NCI-H2196 treated with DMSO at 0.1 percent for 48 hours (cell line): ENCODE measurements around the gene LTC4S.
"Not testable (repeated sequence)": the region's sequence is repeated elsewhere in the genome, so short reads cannot be mapped to it uniquely, and the experiment has no call there.

Experiments used
- DNase-seq: peaks from one replicate; lab custom pipeline; 2025; ENCODE audit not compliant: unreplicated experiment; lab: John Stamatoyannopoulos, UW

LTC4S gene

GRCh38 chr5:179793468-179794139 is at the start of gene LTC4S:
LTC4S (plus strand) TSS chr5:179793986; CDS start chr5:179794081, 95 bp downstream.
- DNase-seq = no peak

- DNase-seq = not testable (repeated sequence)
Measured at GRCh38 chr5:179744106-179744505, 49.7 kb upstream of the LTC4S start.

- DNase-seq = no peak
Measured at GRCh38 chr5:179746872-179747271, 46.9 kb upstream of the LTC4S start.

GRCh38 chr5:179747811-179748210 is 46.0 kb upstream of the LTC4S start:
- DNase-seq = no peak

- no peak for DNase-seq
Measured at GRCh38 chr5:179749857-179750508, 43.8 kb upstream of the LTC4S start.

- no peak for DNase-seq
Measured at GRCh38 chr5:179753971-179754370, 39.8 kb upstream of the LTC4S start.

- DNase-seq = no peak
Measured at GRCh38 chr5:179755022-179755421, 38.8 kb upstream of the LTC4S start.

GRCh38 chr5:179758955-179759354 is 34.8 kb upstream of the LTC4S start:
- no peak for DNase-seq

GRCh38 chr5:179759581-179760551 is 33.9 kb upstream of the LTC4S start:
- DNase-seq = no peak

GRCh38 chr5:179762079-179762780 is 31.6 kb upstream of the LTC4S start:
- no peak for DNase-seq

- no peak for DNase-seq
Measured at GRCh38 chr5:179762781-179763176, 31.0 kb upstream of the LTC4S start.

GRCh38 chr5:179763215-179763945 is 30.4 kb upstream of the LTC4S start:
- DNase-seq = peak; percentile 23

- no peak for DNase-seq
Measured at GRCh38 chr5:179764056-179764455, 29.7 kb upstream of the LTC4S start.

GRCh38 chr5:179765400-179765799 is 28.4 kb upstream of the LTC4S start:
- DNase-seq = no peak

- DNase-seq = no peak
Measured at GRCh38 chr5:179766021-179766725, 27.6 kb upstream of the LTC4S start.

GRCh38 chr5:179766726-179767455 is 26.9 kb upstream of the LTC4S start:
- DNase-seq = no peak

- no peak for DNase-seq
Measured at GRCh38 chr5:179767496-179768100, 26.2 kb upstream of the LTC4S start.

GRCh38 chr5:179768326-179769085 is 25.3 kb upstream of the LTC4S start:
- DNase-seq = no peak
